Spleen (tissue), 11 donors: ENCODE results near the gene RGS8. TPM values are rescaled to one million over a fixed set of nuclear protein-coding genes. Genes with fewer than 3 reads are reported as not detected.
"Not testable (repeated sequence)": the region's sequence is repeated elsewhere in the genome, so short reads cannot be mapped to it uniquely, and the experiment has no call there.

Experiments
- DNase-seq: peaks from one replicate; pipeline ENCODE4 v3.0.0-alpha.2; 2020
- H3K27ac ChIP-seq, 8 donors: fragments of 200-600 bp; sonication (generic) in 7 of 8; 1 replicate in 4 of 8; 2 replicates in 4 of 8; pipeline versions ENCODE4 v1.5.0 to v1.8.0; 2016 to 2021; ENCODE audit warnings: inconsistent platforms in 4 of 8, mild to moderate bottlenecking in 4 of 8, moderate library complexity in 1 of 8
- H3K27me3 ChIP-seq, 7 donors: fragments of 200-600 bp; sonication (generic) in 6 of 7; replicated peaks in 1 of 7; 1 replicate in 4 of 7; 2 replicates in 3 of 7; pipeline versions ENCODE4 v1.5.0 to v1.8.0; 2016 to 2021; ENCODE audit warnings: inconsistent platforms in 3 of 7, mild to moderate bottlenecking in 1 of 7
- H3K36me3 ChIP-seq, 6 donors: fragments of 200-600 bp; sonication (generic) in 5 of 6; 1 replicate in 4 of 6; 2 replicates in 2 of 6; pipeline versions ENCODE4 v1.5.0 to v1.8.0; 2016 to 2021; ENCODE audit warnings: inconsistent platforms in 2 of 6
- H3K4me1 ChIP-seq, 6 donors: fragments of 200-600 bp; sonication (generic) in 5 of 6; 1 replicate in 3 of 6; 2 replicates in 3 of 6; pipeline versions ENCODE4 v1.5.0 to v1.8.0; 2016 to 2021; ENCODE audit warnings: inconsistent platforms in 3 of 6
- H3K4me3 ChIP-seq, 8 donors: fragments of 200-600 bp; sonication (generic) in 7 of 8; 1 replicate in 4 of 8; 2 replicates in 4 of 8; pipeline versions ENCODE4 v1.5.0 to v1.8.0; 2016 to 2021; ENCODE audit warnings: inconsistent platforms in 4 of 8, mild to moderate bottlenecking in 4 of 8, moderate library complexity in 2 of 8
- H3K9me3 ChIP-seq, 8 donors: fragments of 200-600 bp; sonication (generic) in 7 of 8; 1 replicate in 4 of 8; 2 replicates in 4 of 8; pipeline versions ENCODE4 v1.5.0 to v1.8.0; 2016 to 2021; ENCODE audit warnings: inconsistent platforms in 4 of 8
- POLR2A ChIP-seq, 3 donors: fragments of 450-650 bp; IDR thresholded peaks; one replicate each; pipeline ENCODE4 v1.5.1; 2017; ENCODE audit warnings: antibody characterized with exemption in 3 of 3, mild to moderate bottlenecking in 1 of 3
- POLR2AphosphoS5 ChIP-seq, 3 donors: sonication (generic); formaldehyde crosslinking; IDR thresholded peaks; one replicate each; pipeline ENCODE4 v1.5.1; 2017; ENCODE audit warnings: antibody characterized with exemption in 3 of 3
- WGBS, 5 donors: extraction: QIAGEN DNeasy Blood & Tissue Kit in 3 of 5; methylation state at CpG; one replicate each; pipeline versions ENCODE4 v1.1.5 to v1.1.7; 2013 to 2018; 5-methylcytosine and 5-hydroxymethylcytosine counted together
- intact Hi-C: fragments of 100-400 bp; cut with DNase I; formaldehyde crosslinking; loops from one replicate; pipeline ENCODE4 v1.15.0; 2023; ENCODE audit warnings: low total_unique reads
- polyA plus RNA-seq, 3 donors: library from polyadenylated mRNA; stranded (reverse); fragments of 200-250 nt; gene quantifications; one replicate each; pipeline ENCODE4 v1.2.1, GENCODE V29; 2013
- total RNA-seq, 7 donors: library from RNA; depleted of rRNA in 3 of 7; stranded (reverse); fragments of >200 nt in 3 of 7; fragmentation: NEBNext Ultra II Directional in 4 of 7; extraction: Animal tissue kit (Norgen Biotek cat#: 25700) in 4 of 7; gene quantifications; one replicate each; pipeline versions ENCODE4 v1.1.0 to v1.2.1, GENCODE V29; 2016 to 2021
- TF ChIP-seq, protein P1 (sequence below), 11 experiments: fragments of 200-600 bp in 7 of 11; fragments of 450-650 bp in 4 of 11; sonication (generic) in 4 of 11; IDR thresholded peaks in 8 of 11; conservative IDR thresholded peaks in 3 of 11; 1 replicate in 7 of 11; 2 replicates in 4 of 11; pipeline versions ENCODE4 v1.4.0 to v1.8.0; 2016 to 2021; ENCODE audit warnings: antibody characterized with exemption in 11 of 11, inconsistent platforms in 4 of 11, mild to moderate bottlenecking in 1 of 11
- donor health status: healthy with polysubstance abuse.
- donor health status: DM: no; HTN: no; CAD: no; lungs with moderate emphysema.
- donor health status: DM: no; HTN: no; CAD: no.
- donor health status: Bipolar disorder and iron deficiency.
- donor health status: healthy.
- donor health status: DM: no; HTN: no; CAD: no.
- donor health status: DM: yes; HTN: yes; CAD: no.

Gene RGS8
- total and polyA plus RNA-seq, 10 donors: 0.09 to 0.11 TPM; not detected in 8

DNA sequence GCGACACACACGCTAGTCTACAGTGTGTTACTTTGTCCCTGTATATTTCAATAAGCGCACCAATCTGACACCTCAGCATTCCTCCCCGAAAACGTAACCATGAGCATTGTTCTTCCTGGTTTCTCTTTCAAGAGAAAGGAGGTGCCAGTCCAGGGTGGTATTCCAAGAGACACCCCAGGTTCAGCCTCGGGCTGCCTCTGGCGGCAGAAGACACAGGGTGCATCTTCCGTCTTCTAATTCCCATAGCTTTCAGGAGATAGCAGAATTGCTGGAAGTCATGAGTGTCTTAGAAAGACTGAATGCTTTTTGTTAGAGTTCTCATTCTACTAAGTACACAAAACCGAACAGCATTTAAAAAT lies 15.9 kb upstream of the RGS8 start:
- Histone ChIP-seq H3K4me1 (no peaks in the 10 kb centered on the region), H3K36me3 (no peaks in the 10 kb centered on the region), H3K4me3 (no peak overlapping the region), H3K27ac (no peak overlapping the region), H3K9me3 (no peaks in the 10 kb centered on the region), H3K27me3 (peaks cover 0 to 21% (median 0%) of the 10 kb centered on the region in 7 donors)
- no peak for DNase-seq
- intact Hi-C loops: no loop called here
- WGBS, 5 donors: 77 to 90% (median 87%) methylated on average over 9 of the region's 9 CpGs
- TF ChIP-seq, protein P1, sequence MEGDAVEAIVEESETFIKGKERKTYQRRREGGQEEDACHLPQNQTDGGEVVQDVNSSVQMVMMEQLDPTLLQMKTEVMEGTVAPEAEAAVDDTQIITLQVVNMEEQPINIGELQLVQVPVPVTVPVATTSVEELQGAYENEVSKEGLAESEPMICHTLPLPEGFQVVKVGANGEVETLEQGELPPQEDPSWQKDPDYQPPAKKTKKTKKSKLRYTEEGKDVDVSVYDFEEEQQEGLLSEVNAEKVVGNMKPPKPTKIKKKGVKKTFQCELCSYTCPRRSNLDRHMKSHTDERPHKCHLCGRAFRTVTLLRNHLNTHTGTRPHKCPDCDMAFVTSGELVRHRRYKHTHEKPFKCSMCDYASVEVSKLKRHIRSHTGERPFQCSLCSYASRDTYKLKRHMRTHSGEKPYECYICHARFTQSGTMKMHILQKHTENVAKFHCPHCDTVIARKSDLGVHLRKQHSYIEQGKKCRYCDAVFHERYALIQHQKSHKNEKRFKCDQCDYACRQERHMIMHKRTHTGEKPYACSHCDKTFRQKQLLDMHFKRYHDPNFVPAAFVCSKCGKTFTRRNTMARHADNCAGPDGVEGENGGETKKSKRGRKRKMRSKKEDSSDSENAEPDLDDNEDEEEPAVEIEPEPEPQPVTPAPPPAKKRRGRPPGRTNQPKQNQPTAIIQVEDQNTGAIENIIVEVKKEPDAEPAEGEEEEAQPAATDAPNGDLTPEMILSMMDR (IDR thresholded peaks at IDR 0.05 in 8 of 11, conservative IDR thresholded peaks at IDR 0.05 in 3 of 11): no peak
- no peak for TF ChIP-seq POLR2A (IDR thresholded peaks at IDR 0.05)
- TF ChIP-seq POLR2AphosphoS5 (IDR thresholded peaks at IDR 0.05): no peak

DNA sequence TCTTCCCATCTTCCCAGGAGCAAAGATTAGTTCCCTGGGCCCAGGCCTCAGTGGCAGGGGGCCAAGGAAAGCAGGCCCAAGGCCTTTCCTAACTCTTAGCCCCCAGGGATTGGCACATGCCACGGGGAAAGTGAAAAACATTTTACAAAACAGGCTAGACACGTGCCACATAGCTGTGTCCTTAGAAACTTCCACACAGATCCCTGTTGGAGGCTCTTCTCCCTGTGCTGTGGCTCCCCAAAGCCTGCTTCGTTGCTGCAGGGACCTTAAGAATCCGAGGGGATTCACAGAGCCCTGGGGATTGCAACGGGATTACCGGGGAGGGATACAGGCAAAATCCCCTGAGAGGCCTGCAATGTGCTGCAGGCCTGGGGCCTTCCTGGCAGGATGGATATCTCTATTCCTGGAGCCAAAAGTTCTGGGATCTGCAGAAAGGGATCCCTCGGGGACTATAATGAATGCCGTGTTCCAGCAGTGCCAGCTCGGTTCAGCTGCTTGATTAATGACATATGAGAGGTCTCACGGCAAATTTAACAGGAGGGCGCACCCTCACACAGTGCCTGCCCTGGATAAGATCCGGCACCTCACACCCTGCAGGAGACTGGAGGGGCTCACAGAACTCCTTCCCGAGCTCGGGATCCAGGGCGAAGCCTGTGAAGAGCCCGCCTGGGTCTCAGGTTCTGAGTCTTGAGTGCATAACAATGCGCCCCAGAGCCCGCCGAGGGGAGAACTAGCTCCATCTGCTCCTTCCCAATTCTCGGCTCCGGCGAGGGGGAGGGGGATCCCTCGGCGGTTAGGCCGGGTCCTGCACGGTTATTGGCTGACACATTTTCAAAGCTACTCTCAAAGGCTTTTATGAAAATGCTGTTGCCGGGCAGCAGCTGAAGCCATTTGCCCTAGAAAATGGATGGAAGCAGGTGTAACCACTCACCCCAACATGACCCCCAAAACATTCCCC lies 15.3 kb upstream of the RGS8 start:
- Histone ChIP-seq H3K4me3 (no peak overlapping the region), H3K27me3 (peaks cover 0 to 21% (median 0%) of the 10 kb centered on the region in 7 donors), H3K27ac (no peak overlapping the region), H3K9me3 (no peaks in the 10 kb centered on the region), H3K36me3 (no peaks in the 10 kb centered on the region), H3K4me1 (no peaks in the 10 kb centered on the region)
- DNase-seq: no peak
- WGBS, 5 donors: 43 to 54% (median 50%) methylated on average over 13 to 27 of the region's 27 CpGs
- TF ChIP-seq, protein P1 (IDR thresholded peaks at IDR 0.05 in 8 of 11, conservative IDR thresholded peaks at IDR 0.05 in 3 of 11): no peak
- TF ChIP-seq POLR2AphosphoS5 (IDR thresholded peaks at IDR 0.05): no peak
- no peak for TF ChIP-seq POLR2A (IDR thresholded peaks at IDR 0.05)
- intact Hi-C loops: no loop called here

DNA sequence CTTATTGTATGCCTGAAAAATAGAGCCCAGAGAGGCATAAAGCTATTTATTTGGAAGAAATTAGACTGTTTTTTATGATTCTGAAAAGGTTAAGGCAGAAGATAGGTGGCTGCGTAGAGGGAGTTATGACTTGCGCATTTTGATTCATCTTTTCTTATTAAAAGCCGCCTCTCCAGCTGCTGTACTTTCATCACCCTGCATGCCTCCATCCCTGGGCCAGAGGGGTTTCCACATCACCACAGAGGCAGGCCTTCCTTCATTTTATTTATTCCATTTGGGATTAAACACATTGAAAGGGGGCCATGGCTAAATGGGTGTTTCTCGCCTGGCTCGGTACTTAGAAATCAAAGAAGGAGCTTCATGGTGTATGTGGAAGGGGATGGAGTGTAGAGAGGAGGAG lies 14.6 kb upstream of the RGS8 start:
- Histone ChIP-seq H3K27me3 (peaks cover 0 to 21% (median 0%) of the 10 kb centered on the region in 7 donors), H3K4me1 (no peaks in the 10 kb centered on the region), H3K9me3 (no peaks in the 10 kb centered on the region), H3K27ac (no peak overlapping the region), H3K4me3 (no peak overlapping the region), H3K36me3 (no peaks in the 10 kb centered on the region)
- no peak for DNase-seq
- 94 to 99% (median 97%) methylated on average over 5 of the region's 5 CpGs for WGBS, 5 donors
- TF ChIP-seq POLR2A (IDR thresholded peaks at IDR 0.05) (no peak), POLR2AphosphoS5 (IDR thresholded peaks at IDR 0.05) (no peak)
- TF ChIP-seq, protein P1 (IDR thresholded peaks at IDR 0.05 in 8 of 11, conservative IDR thresholded peaks at IDR 0.05 in 3 of 11): no peak
- intact Hi-C loops: no loop called here

DNA sequence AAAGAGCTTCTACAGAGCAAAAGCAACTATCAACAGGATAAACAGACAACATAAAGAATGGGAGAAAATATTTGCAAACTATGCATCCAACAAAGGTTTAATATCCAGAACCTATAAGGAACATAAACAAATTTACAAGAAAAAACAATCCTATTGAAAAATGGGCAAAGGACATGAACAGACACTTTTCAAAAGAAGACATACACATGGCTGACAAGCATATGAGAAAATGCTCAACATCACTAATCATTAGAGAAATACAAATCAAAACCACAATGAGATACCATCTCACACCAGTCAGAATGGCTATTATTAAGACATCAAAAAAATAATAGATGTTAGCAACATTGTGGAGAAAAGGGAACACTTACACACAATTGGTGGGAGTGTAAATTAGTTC lies 8.8 kb upstream of the RGS8 start:
- H3K36me3 ChIP-seq, H3K27ac ChIP-seq, H3K27me3 ChIP-seq, DNase-seq, H3K4me3 ChIP-seq, H3K4me1 ChIP-seq, intact Hi-C loops: not testable (repeated sequence)
- peaks cover 0 to 12% (median 9%) of the 10 kb centered on the region in 8 donors for H3K9me3 ChIP-seq
